Effector memory CD8-positive, alpha-beta T cell (primary cell): ENCODE measurements around the gene AGRN.

Experiments used
- ATAC-seq: fragments of 150-1000 bp; cut with Tn5 transposase; replicated peaks from 2 replicates; pipeline ENCODE4 v1.10.0; 2021; ENCODE audit warnings: mild to moderate bottlenecking, moderate library complexity
- DNase-seq, 3 experiments: peaks; one replicate each; pipeline ENCODE4 v3.0.0; 2021
- H3K27ac Mint-ChIP-seq, 2 donors: one replicate each; pipeline ENCODE4 v1.8.0; 2022; ENCODE audit warnings: mild to moderate bottlenecking in 2 of 2, mixed read lengths in 2 of 2, moderate library complexity in 2 of 2
- H3K27me3 Mint-ChIP-seq, 2 donors: one replicate each; pipeline ENCODE4 v1.8.0; 2022; ENCODE audit warnings: mixed read lengths in 2 of 2
- H3K36me3 Mint-ChIP-seq: one replicate; pipeline ENCODE4 v1.8.0; 2022; ENCODE audit warnings: mild to moderate bottlenecking, moderate library complexity, mixed read lengths; ENCODE audit not compliant: insufficient read depth
- H3K4me1 Mint-ChIP-seq, 2 donors: one replicate each; pipeline ENCODE4 v1.8.0; 2022; ENCODE audit warnings: low read depth in 2 of 2, mixed read lengths in 2 of 2
- H3K4me3 Mint-ChIP-seq, 2 donors: one replicate each; pipeline ENCODE4 v1.8.0; 2022; ENCODE audit warnings: mild to moderate bottlenecking in 2 of 2, mixed read lengths in 2 of 2, moderate library complexity in 2 of 2
- H3K9me3 Mint-ChIP-seq, 2 donors: one replicate each; pipeline ENCODE4 v1.8.0; 2022; ENCODE audit warnings: mixed read lengths in 2 of 2

AGRN gene

DNA sequence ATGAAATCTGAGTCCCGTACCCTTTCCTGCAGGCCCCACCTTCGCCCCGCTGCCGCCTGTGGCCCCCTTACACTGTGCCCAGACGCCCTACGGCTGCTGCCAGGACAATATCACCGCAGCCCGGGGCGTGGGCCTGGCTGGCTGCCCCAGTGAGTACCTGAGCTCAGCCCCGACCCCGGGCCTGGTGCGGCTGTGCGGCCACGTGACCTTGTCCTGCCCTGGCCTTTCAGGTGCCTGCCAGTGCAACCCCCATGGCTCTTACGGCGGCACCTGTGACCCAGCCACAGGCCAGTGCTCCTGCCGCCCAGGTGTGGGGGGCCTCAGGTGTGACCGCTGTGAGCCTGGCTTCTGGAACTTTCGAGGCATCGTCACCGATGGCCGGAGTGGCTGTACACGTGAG lies 25.2 kb downstream of the AGRN start:
- no peaks in the 10 kb centered on the region for H3K27me3 Mint-ChIP-seq
- no peak overlapping the region for H3K4me3 Mint-ChIP-seq
- H3K36me3 Mint-ChIP-seq, result peaks cover 11% of the 10 kb centered on the region
- H3K4me1 Mint-ChIP-seq, result peaks cover 4 to 7% of the 10 kb centered on the region in 2 donors
- ATAC-seq, result no peak
- no peak overlapping the region for H3K27ac Mint-ChIP-seq
- DNase-seq, result no peak
- H3K9me3 Mint-ChIP-seq, result peaks cover 0 to 5% of the 10 kb centered on the region in 2 donors

DNA sequence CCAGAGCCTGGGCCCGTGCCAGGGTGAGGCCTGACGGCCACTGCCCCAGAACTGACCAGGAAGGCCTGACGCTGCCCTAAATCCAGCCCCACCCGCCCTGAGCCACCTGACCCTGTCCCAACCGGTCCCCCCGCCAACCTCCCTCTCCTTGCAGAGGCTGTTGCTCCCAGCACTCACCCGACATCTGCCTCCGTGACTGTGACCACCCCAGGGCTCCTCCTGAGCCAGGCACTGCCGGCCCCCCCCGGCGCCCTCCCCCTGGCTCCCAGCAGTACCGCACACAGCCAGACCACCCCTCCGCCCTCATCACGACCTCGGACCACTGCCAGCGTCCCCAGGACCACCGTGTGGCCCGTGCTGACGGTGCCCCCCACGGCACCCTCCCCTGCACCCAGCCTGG lies 26.3 kb downstream of the AGRN start:
- H3K4me1 Mint-ChIP-seq, result peaks cover 4 to 5% of the 10 kb centered on the region in 2 donors
- H3K4me3 Mint-ChIP-seq, result no peak overlapping the region
- peaks cover 0 to 5% of the 10 kb centered on the region in 2 donors for H3K9me3 Mint-ChIP-seq
- no peaks in the 10 kb centered on the region for H3K27me3 Mint-ChIP-seq
- H3K36me3 Mint-ChIP-seq, result peaks cover 11% of the 10 kb centered on the region
- DNase-seq (no peak), ATAC-seq (no peak)
- no peak overlapping the region for H3K27ac Mint-ChIP-seq

DNA sequence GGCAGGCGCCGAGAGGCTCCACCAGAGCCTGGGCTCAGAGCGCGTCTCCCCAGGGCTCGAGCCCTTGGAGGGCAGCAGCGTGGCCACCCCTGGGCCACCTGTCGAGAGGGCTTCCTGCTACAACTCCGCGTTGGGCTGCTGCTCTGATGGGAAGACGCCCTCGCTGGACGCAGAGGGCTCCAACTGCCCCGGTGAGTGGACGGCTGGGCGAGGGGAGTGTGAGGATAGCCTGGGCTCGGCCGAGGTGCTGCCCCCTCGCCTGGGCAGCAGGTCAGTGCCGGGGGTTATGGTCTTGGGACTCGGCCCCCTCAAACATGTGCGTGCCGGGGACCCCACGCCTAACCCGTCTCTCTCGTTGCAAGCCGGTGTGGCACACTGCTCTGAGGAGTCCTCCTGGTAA lies 26.8 kb downstream of the AGRN start:
- peaks cover 0 to 5% of the 10 kb centered on the region in 2 donors for H3K9me3 Mint-ChIP-seq
- ATAC-seq (no peak), DNase-seq (no peak)
- no peak overlapping the region for H3K4me3 Mint-ChIP-seq
- no peak overlapping the region for H3K27ac Mint-ChIP-seq
- H3K36me3 Mint-ChIP-seq, result peaks cover 11% of the 10 kb centered on the region
- peaks cover 4 to 5% of the 10 kb centered on the region in 2 donors for H3K4me1 Mint-ChIP-seq
- no peaks in the 10 kb centered on the region for H3K27me3 Mint-ChIP-seq

DNA sequence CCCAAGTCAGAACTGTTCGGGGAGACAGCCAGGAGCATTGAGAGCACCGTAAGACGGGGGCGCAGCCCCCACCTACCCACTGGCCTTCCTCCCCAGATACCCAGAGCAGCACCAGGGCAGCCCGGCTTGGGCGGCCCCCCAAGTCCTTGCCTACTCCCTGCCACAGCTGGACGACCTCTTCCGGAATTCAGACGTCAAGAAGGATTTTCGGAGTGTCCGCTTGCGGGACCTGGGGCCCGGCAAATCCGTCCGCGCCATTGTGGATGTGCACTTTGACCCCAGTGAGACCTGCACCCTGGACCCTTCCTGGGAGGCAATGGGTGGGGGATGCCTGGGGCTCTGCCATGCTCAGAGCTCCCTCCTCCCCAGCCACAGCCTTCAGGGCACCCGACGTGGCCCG lies 27.5 kb downstream of the AGRN start:
- Mint-ChIP-seq H3K36me3 (peaks cover 11% of the 10 kb centered on the region), H3K4me1 (peaks cover 4 to 5% of the 10 kb centered on the region in 2 donors), H3K9me3 (peaks cover 0 to 5% of the 10 kb centered on the region in 2 donors), H3K27ac (no peak overlapping the region), H3K27me3 (no peaks in the 10 kb centered on the region), H3K4me3 (no peak overlapping the region)
- ATAC-seq (no peak), DNase-seq (no peak)

DNA sequence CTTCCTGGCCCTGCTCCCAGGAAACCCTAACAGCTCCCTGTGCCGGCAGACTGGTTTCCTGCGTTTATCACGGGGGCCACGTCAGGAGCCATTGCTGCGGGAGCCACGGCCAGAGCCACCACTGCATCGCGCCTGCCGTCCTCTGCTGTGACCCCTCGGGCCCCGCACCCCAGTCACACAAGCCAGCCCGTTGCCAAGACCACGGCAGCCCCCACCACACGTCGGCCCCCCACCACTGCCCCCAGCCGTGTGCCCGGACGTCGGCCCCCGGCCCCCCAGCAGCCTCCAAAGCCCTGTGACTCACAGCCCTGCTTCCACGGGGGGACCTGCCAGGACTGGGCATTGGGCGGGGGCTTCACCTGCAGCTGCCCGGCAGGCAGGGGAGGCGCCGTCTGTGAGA lies 28.0 kb downstream of the AGRN start:
- Mint-ChIP-seq H3K9me3 (peaks cover 0 to 5% of the 10 kb centered on the region in 2 donors), H3K36me3 (peaks cover 6% of the 10 kb centered on the region), H3K4me3 (no peak overlapping the region), H3K4me1 (peaks cover 3 to 5% of the 10 kb centered on the region in 2 donors), H3K27me3 (no peaks in the 10 kb centered on the region), H3K27ac (no peak overlapping the region)
- DNase-seq (no peak), ATAC-seq (no peak)

DNA sequence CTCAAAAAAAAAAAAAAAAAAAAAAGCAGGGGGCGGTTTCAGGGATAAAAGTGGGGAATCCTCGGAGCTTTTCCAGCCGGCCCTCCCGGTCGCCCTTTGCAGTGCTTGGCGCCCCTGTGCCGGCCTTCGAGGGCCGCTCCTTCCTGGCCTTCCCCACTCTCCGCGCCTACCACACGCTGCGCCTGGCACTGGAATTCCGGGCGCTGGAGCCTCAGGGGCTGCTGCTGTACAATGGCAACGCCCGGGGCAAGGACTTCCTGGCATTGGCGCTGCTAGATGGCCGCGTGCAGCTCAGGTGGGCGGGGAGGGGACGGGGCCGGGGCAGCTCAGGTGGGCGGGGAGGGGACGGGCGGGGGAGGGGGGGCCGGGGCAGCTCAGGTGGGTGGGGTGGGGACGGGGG lies 28.8 kb downstream of the AGRN start:
- no peak overlapping the region for H3K4me3 Mint-ChIP-seq
- H3K36me3 Mint-ChIP-seq, result peaks cover 5% of the 10 kb centered on the region
- H3K4me1 Mint-ChIP-seq, result peaks cover 0 to 2% of the 10 kb centered on the region in 2 donors
- no peak for ATAC-seq
- peaks cover 0 to 2% of the 10 kb centered on the region in 2 donors for H3K9me3 Mint-ChIP-seq
- no peak overlapping the region for H3K27ac Mint-ChIP-seq
- DNase-seq, result no peak
- no peaks in the 10 kb centered on the region for H3K27me3 Mint-ChIP-seq

DNA sequence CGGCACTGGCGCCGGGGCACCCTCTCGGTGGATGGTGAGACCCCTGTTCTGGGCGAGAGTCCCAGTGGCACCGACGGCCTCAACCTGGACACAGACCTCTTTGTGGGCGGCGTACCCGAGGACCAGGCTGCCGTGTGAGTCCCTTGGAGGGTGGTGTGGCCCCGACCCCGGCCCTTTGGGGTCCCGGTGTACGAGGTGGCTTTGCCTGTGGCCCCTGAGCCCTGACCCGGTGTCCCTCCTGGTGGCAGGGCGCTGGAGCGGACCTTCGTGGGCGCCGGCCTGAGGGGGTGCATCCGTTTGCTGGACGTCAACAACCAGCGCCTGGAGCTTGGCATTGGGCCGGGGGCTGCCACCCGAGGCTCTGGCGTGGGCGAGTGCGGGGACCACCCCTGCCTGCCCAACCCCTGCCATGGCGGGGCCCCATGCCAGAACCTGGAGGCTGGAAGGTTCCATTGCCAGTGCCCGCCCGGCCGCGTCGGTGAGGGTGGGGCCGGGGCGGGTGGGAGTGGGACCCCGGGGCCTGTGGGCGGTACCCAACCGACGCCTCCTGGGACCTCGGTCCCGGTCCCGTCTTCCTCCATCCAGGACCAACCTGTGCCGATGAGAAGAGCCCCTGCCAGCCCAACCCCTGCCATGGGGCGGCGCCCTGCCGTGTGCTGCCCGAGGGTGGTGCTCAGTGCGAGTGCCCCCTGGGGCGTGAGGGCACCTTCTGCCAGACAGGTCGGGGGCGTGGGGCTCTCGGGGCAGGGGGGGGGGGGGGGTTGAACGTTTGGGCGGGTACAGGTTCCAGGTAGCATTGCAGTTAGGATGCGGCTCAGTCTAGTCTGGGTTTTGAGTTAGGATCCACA lies 29.6 kb downstream of the AGRN start:
- DNase-seq (no peak), ATAC-seq (no peak)
- Mint-ChIP-seq H3K27ac (no peak overlapping the region), H3K36me3 (peaks cover 1% of the 10 kb centered on the region), H3K27me3 (no peaks in the 10 kb centered on the region), H3K4me1 (peaks cover 0 to 2% of the 10 kb centered on the region in 2 donors), H3K9me3 (peaks cover 0 to 2% of the 10 kb centered on the region in 2 donors), H3K4me3 (no peak overlapping the region)

DNA sequence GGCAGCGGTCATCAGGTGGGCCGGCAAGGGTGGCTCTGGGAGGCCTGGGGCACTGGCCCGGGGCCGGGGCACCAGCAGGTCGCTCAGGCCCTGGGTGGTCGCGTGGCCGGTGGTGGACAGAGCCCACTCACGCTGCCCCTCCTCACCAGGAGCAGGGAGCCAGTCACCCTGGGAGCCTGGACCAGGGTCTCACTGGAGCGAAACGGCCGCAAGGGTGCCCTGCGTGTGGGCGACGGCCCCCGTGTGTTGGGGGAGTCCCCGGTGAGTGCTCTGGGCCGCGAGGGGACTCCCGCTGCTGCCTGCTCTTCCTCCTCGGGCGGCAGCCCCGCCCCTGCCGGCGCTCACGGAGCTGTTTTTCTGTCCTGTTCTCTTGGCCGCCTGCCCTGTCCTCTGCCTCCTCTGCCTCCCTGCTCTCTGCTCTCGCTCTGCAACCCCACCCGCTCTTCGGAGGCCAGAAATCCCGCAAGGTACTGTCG lies 30.7 kb downstream of the AGRN start:
- no peak for ATAC-seq
- H3K27ac Mint-ChIP-seq, result no peak overlapping the region

DNA sequence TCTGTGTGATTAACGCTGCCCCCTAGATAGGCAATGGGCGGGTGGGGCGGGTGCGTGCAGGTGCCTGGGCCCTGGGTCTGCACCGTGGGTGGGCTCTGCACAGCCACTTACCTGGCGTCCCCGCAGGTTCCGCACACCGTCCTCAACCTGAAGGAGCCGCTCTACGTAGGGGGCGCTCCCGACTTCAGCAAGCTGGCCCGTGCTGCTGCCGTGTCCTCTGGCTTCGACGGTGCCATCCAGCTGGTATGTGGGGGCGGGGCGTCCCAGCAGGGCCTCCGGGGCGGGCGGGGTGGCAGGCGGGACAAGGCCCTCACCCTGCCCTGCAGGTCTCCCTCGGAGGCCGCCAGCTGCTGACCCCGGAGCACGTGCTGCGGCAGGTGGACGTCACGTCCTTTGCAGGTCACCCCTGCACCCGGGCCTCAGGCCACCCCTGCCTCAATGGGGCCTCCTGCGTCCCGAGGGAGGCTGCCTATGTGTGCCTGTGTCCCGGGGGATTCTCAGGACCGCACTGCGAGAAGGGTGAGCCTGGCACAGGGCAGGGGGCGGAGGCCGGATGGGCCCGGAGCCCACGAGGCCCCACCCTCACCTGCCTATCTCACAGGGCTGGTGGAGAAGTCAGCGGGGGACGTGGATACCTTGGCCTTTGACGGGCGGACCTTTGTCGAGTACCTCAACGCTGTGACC lies 31.3 kb downstream of the AGRN start:
- Mint-ChIP-seq H3K27me3 (peaks cover 0 to 4% of the 10 kb centered on the region in 2 donors), H3K36me3 (no peaks in the 10 kb centered on the region), H3K4me3 (no peak overlapping the region), H3K27ac (no peak overlapping the region), H3K9me3 (no peaks in the 10 kb centered on the region), H3K4me1 (no peaks in the 10 kb centered on the region)
- ATAC-seq (no peak), DNase-seq (no peak)

More for the DNA sequence above, 30.7 kb downstream of the AGRN start:
- Mint-ChIP-seq H3K27me3 (no peaks in the 10 kb centered on the region), H3K4me1 (no peaks in the 10 kb centered on the region), H3K4me3 (no peak overlapping the region), H3K36me3 (no peaks in the 10 kb centered on the region), H3K9me3 (no peaks in the 10 kb centered on the region)
- DNase-seq, result no peak

DNA sequence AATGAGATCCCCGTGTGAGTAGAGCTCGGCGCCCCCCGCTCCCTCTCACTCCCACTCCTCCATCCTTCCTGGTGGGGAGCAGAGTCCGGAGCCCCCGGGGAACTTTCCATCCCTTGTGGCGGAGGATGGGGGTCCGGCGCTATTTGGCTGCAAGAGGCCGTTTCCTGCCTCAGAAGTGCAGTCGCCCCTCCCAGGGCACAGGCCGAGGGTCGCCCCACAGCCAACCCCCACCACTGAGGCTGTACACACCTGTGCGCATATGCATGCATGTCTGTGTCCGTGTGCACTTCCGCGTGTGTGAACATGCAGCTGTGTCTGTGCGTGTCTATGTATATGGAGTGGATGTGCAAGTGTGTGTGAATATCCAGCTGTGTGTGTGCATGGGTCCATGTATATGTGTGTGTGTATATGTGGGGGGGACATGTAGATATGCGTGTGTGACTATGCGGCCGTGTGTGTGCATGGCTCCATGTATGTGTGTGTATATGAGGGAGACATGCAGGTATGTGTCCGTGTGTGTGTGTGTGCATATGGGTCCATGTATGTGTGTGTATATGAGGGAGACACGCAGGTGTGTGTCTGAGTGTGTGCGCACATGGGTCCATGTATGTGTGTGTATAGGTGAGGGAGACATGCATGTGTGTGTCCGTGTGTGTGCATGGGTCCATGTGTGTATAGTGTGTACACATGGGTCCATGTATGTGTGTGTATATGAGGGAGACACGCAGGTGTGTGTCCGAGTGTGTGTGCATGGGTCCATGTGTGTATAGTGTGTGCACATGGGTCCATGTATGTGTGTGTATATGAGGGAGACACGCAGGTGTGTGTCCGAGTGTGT lies 32.3 kb downstream of the AGRN start:
- Mint-ChIP-seq H3K27ac (no peak overlapping the region), H3K9me3 (no peaks in the 10 kb centered on the region), H3K27me3 (peaks cover 0 to 14% of the 10 kb centered on the region in 2 donors), H3K4me1 (no peaks in the 10 kb centered on the region), H3K4me3 (no peak overlapping the region), H3K36me3 (no peaks in the 10 kb centered on the region)
- DNase-seq, result no peak
- no peak for ATAC-seq

DNA sequence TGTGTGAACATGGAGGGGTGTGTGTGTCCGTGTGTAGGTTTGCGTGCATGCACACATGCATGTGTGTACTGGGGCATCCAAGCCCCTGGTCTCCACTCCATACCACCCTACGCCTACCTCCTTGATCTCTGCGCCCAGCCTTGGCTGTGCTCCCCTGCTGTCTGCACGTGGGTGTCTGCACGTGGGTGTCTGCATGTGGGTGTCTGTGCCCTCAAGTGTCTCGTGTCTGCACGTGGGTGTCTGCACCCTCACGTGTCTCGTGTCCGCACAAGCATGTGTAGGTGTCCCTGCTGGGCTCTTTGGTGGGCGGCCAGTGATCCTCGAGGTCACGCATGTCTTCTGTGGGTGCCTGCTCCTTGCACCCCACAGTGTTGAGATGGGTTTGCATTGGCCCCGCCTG lies 33.1 kb downstream of the AGRN start:
- Mint-ChIP-seq H3K4me3 (no peak overlapping the region), H3K27me3 (peaks cover 4 to 22% of the 10 kb centered on the region in 2 donors), H3K9me3 (no peaks in the 10 kb centered on the region), H3K4me1 (no peaks in the 10 kb centered on the region), H3K27ac (no peak overlapping the region), H3K36me3 (no peaks in the 10 kb centered on the region)
- DNase-seq, result no peak
- no peak for ATAC-seq

DNA sequence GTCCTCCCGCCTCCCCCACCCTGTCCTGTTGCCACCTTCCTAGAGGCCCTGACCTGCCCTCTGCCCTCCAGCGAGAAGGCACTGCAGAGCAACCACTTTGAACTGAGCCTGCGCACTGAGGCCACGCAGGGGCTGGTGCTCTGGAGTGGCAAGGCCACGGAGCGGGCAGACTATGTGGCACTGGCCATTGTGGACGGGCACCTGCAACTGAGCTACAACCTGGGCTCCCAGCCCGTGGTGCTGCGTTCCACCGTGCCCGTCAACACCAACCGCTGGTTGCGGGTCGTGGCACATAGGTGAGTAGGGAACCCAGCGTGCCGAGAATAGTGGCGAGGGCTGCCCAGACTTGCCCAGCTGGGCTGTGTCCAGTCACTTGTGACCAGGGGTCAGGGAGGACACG lies 33.8 kb downstream of the AGRN start:
- Mint-ChIP-seq H3K4me3 (no peak overlapping the region), H3K27ac (no peak overlapping the region), H3K36me3 (peaks cover 3% of the 10 kb centered on the region), H3K4me1 (peaks cover 2 to 3% of the 10 kb centered on the region in 2 donors), H3K9me3 (no peaks in the 10 kb centered on the region), H3K27me3 (peaks cover 10 to 28% of the 10 kb centered on the region in 2 donors)
- DNase-seq (no peak), ATAC-seq (no peak)

DNA sequence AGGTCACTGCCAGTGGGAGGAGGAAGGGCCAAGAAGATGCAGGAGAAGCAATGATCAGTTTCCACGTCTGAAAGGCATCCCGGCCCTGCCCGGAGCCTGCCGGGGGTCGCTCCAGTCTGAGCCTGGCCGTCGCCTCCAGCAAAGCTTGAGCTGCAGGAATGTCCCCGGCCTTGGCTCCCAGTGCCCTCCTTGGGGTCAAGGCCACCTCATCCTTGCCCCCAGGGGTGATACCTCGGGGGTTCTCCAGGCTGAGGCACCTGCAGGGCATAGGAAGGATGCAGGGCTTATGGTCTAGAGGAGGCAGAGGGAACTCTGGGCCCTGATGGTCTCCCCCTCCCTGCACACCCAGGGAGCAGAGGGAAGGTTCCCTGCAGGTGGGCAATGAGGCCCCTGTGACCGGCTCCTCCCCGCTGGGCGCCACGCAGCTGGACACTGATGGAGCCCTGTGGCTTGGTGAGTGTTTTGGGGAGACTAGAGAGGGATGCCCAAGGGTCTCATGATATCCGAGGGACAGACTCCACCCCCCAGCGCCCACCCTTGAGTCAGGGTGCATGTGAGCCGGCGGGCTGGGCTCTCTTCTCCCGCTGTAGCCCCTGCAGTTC lies 34.3 kb downstream of the AGRN start:
- H3K9me3 Mint-ChIP-seq, result no peaks in the 10 kb centered on the region
- DNase-seq (no peak), ATAC-seq (no peak)
- H3K4me3 Mint-ChIP-seq, result no peak overlapping the region
- H3K4me1 Mint-ChIP-seq, result peaks cover 5 to 6% of the 10 kb centered on the region in 2 donors
- H3K27ac Mint-ChIP-seq, result no peak overlapping the region
- peaks cover 12 to 32% of the 10 kb centered on the region in 2 donors for H3K27me3 Mint-ChIP-seq
- H3K36me3 Mint-ChIP-seq, result peaks cover 3% of the 10 kb centered on the region
